ENCODE data around the gene RAB31. TPM values are rescaled to one million over a fixed set of nuclear protein-coding genes. Genes with fewer than 3 reads are reported as not detected.

Gene RAB31
- total RNA-seq, 1 donor from 2014 or later = 26.0 TPM

DNA sequence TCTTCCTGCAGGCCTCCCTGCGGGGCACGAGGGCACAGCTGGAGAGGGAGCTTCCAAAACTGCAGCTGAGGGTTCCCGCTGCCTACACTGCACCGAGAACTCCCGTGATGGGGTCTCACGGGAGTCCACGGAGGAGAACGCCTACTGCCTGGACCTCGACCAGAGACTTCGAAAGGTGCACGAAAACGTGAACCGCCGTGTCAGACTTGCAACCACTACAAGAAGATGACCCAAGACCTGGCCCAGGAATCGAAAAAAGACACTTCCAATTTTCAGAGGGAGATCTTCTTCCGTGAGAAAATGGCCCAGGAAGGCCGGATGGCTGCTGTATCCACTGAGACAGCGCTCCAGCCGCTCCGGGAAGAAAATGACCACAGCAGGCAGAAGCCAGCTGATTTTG, 124.8 kb downstream of the RAB31 start:
- H3K27me3 ChIP-seq = no peaks in the 10 kb centered on the region
- no peaks in the 10 kb centered on the region for H3K9me3 ChIP-seq
- no peak for TF ChIP-seq POLR2AphosphoS5 (IDR thresholded peaks at IDR 0.05; ENCODE audit: insufficient read depth in 1 of 2, low read depth in 1 of 2)
- TF ChIP-seq, protein P1, sequence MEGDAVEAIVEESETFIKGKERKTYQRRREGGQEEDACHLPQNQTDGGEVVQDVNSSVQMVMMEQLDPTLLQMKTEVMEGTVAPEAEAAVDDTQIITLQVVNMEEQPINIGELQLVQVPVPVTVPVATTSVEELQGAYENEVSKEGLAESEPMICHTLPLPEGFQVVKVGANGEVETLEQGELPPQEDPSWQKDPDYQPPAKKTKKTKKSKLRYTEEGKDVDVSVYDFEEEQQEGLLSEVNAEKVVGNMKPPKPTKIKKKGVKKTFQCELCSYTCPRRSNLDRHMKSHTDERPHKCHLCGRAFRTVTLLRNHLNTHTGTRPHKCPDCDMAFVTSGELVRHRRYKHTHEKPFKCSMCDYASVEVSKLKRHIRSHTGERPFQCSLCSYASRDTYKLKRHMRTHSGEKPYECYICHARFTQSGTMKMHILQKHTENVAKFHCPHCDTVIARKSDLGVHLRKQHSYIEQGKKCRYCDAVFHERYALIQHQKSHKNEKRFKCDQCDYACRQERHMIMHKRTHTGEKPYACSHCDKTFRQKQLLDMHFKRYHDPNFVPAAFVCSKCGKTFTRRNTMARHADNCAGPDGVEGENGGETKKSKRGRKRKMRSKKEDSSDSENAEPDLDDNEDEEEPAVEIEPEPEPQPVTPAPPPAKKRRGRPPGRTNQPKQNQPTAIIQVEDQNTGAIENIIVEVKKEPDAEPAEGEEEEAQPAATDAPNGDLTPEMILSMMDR (IDR thresholded peaks at IDR 0.05) = no peak
- TF ChIP-seq POLR2A (IDR thresholded peaks at IDR 0.05) = no peak
- H3K4me3 ChIP-seq = no peak overlapping the region
- no peak for DNase-seq (ENCODE audit: extremely low spot score in 2 of 2)
- peaks cover 31% of the 10 kb centered on the region for H3K4me1 ChIP-seq
- intact Hi-C loops (cut with DNase I) = no loop called here
- H3K27ac ChIP-seq = no peak overlapping the region
- H3K36me3 ChIP-seq = no peaks in the 10 kb centered on the region

DNA sequence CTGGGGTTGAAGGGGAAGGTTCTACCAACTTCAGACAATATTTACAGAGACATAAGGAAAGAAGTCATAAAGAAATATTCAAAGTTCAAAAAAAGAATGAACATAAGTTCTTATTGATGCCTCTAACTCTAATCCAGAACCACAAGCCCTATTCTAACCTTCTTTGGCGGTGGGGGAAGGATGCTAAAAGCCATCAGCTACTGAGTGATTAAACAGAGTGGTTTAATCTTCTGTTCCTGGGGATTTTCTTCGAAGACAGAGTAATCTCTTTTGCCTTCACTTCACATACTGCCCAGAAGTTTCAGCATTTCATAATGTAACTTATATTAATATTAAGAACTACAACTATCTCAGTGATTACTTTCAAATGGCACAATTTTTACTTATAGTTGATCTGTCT, 126.5 kb downstream of the RAB31 start:
- Histone ChIP-seq H3K36me3 (no peaks in the 10 kb centered on the region), H3K27ac (no peak overlapping the region), H3K4me3 (no peak overlapping the region), H3K27me3 (no peaks in the 10 kb centered on the region), H3K9me3 (no peaks in the 10 kb centered on the region), H3K4me1 (peaks cover 26% of the 10 kb centered on the region)
- TF ChIP-seq POLR2AphosphoS5 (IDR thresholded peaks at IDR 0.05; ENCODE audit: insufficient read depth in 1 of 2, low read depth in 1 of 2) (no peak), POLR2A (IDR thresholded peaks at IDR 0.05) (no peak)
- TF ChIP-seq, protein P1 (IDR thresholded peaks at IDR 0.05) = no peak
- intact Hi-C loops (cut with DNase I) = no loop called here
- DNase-seq (ENCODE audit: extremely low spot score in 2 of 2) = no peak

DNA sequence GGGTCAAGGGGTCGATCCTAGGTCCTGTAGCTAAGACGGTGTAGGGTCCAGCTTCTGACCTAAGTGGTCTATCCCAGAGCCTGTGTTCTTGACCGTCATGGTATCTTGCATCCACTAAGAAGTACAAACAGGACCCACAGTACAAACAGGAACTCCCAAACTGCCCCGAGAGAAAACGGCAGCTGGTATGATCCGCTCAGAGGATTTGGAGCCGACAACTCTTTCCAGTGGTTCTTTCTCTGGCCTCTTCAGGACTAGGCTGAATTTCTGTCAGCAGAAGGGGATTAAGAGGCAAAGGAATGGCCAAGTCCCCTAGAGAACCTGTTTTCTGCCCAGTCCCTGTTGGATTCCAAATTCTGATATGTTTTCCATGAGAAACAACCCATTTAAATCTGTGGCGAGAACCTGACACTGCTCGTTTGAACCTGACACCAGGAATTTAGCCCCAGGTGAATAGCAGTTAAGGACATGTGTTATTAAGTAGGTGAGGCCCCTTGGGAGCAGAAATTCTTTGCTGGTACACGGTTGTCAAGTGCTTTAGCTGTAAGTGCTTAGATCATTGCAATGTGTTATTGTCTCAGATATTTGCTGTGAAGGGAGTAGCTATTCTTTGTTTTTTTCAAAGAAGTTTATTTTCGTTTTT, 127.1 kb downstream of the RAB31 start:
- DNase-seq (ENCODE audit: extremely low spot score in 2 of 2) = no peak
- H3K27me3 ChIP-seq = no peaks in the 10 kb centered on the region
- intact Hi-C loops (cut with DNase I) = no loop called here
- H3K4me3 ChIP-seq = no peak overlapping the region
- TF ChIP-seq POLR2A (IDR thresholded peaks at IDR 0.05) (no peak), POLR2AphosphoS5 (IDR thresholded peaks at IDR 0.05; ENCODE audit: insufficient read depth in 1 of 2, low read depth in 1 of 2) (no peak)
- TF ChIP-seq, protein P1 (IDR thresholded peaks at IDR 0.05) = no peak
- peaks cover 26% of the 10 kb centered on the region for H3K4me1 ChIP-seq
- H3K36me3 ChIP-seq = no peaks in the 10 kb centered on the region
- peak overlapping the region; percentile 34 for H3K27ac ChIP-seq
- H3K9me3 ChIP-seq = no peaks in the 10 kb centered on the region

DNA sequence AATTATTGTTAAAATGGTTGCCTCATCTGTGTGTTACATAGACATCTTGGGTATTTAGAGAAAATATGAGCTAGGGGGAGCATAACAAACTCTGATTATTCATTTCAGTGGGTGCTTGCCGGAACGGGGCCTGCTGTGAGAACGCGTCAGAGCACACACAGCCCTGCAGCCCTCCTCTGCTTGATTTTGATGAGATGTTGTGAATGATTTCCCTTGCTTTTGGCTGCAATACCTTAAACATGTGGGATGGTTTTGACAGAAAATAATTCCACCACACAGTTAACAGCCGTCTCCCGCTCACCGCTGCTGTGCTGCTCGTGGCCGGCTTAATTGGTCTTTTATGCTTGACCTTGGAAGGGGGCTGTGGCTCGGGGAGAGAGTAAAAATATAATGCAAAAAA, 127.7 kb downstream of the RAB31 start:
- Histone ChIP-seq H3K27ac (peak overlapping the region; percentile 34), H3K4me3 (no peak overlapping the region), H3K9me3 (no peaks in the 10 kb centered on the region), H3K36me3 (no peaks in the 10 kb centered on the region), H3K4me1 (peaks cover 26% of the 10 kb centered on the region), H3K27me3 (no peaks in the 10 kb centered on the region)
- DNase-seq (ENCODE audit: extremely low spot score in 2 of 2) = no peak
- intact Hi-C loops (cut with DNase I) = no loop called here
- TF ChIP-seq POLR2A (IDR thresholded peaks at IDR 0.05) = no peak
- TF ChIP-seq, protein P1 (IDR thresholded peaks at IDR 0.05) = no peak
- no peak for TF ChIP-seq POLR2AphosphoS5 (IDR thresholded peaks at IDR 0.05; ENCODE audit: insufficient read depth in 1 of 2, low read depth in 1 of 2)

DNA sequence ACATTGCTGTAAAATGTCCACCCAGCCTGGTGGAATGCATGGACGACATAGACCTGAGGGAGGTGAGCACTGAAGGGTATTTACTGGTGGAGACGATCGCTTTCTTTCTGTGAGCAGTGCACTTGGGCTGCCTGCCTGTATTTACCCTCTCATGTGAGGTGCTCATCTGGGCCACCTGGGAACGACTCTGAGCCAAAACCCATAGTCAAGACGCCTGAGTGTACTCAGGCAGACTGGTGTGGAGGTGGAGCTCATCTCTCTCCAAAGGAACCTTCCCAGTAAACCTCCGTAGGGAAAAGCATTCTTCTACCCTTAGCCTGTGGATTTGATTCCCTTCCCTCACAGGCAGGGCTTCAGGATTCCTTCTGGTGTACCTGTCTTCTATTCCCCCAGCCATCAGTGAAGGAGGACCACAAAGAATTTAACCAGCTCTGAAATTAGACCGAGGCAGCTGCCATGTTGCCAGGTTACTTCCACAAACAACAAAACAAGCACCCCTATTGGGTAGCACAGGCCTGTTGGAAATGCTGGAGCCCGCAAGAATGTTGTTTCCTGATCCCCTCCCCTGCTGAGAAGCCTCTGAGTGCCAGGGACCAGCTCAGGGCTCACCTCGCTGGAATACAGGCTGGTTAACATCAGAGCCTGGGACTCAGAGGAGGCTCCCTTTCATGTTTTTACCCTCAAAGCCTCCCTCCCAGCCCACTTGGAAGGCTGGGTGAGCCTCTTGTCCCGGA, 130.2 kb downstream of the RAB31 start:
- no peak for TF ChIP-seq POLR2A (IDR thresholded peaks at IDR 0.05)
- no peak for TF ChIP-seq POLR2AphosphoS5 (IDR thresholded peaks at IDR 0.05; ENCODE audit: insufficient read depth in 1 of 2, low read depth in 1 of 2)
- TF ChIP-seq, protein P1 (IDR thresholded peaks at IDR 0.05) = no peak
- Histone ChIP-seq H3K4me1 (peaks cover 26% of the 10 kb centered on the region), H3K27me3 (no peaks in the 10 kb centered on the region), H3K36me3 (no peaks in the 10 kb centered on the region), H3K4me3 (no peak overlapping the region), H3K9me3 (no peaks in the 10 kb centered on the region), H3K27ac (peak overlapping the region; percentile 28)
- intact Hi-C loops (cut with DNase I) = no loop called here
- DNase-seq (ENCODE audit: extremely low spot score in 2 of 2) = no peak
